ENCODE results near the gene CDH13.

- TF ChIP-seq, protein P1, sequence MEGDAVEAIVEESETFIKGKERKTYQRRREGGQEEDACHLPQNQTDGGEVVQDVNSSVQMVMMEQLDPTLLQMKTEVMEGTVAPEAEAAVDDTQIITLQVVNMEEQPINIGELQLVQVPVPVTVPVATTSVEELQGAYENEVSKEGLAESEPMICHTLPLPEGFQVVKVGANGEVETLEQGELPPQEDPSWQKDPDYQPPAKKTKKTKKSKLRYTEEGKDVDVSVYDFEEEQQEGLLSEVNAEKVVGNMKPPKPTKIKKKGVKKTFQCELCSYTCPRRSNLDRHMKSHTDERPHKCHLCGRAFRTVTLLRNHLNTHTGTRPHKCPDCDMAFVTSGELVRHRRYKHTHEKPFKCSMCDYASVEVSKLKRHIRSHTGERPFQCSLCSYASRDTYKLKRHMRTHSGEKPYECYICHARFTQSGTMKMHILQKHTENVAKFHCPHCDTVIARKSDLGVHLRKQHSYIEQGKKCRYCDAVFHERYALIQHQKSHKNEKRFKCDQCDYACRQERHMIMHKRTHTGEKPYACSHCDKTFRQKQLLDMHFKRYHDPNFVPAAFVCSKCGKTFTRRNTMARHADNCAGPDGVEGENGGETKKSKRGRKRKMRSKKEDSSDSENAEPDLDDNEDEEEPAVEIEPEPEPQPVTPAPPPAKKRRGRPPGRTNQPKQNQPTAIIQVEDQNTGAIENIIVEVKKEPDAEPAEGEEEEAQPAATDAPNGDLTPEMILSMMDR (conservative IDR thresholded peaks at IDR 0.05; ENCODE audit: low read depth in 2 of 2) = peak in 1 of 2 experiments; percentile 34; a peak in 1 of 4 replicates
- TF ChIP-seq POLR2AphosphoS5 (IDR thresholded peaks at IDR 0.05; ENCODE audit: low read depth) (no peak), EZH2phosphoT487 (IDR thresholded peaks at IDR 0.05; ENCODE audit: unreplicated experiment) (no peak), CREB1 (CRISPR knock-in tag; IDR thresholded peaks at IDR 0.05; ENCODE audit: low read depth) (no peak), EZH2 (IDR thresholded peaks at IDR 0.05; ENCODE audit: low read depth, unreplicated experiment) (no peak), REST (IDR thresholded peaks at IDR 0.05; ENCODE audit: unreplicated experiment) (no peak), STAT1 (IDR thresholded peaks at IDR 0.05; ENCODE audit: unreplicated experiment) (no peak), JUNB (IDR thresholded peaks at IDR 0.05; ENCODE audit: unreplicated experiment) (no peak), ZNF114 (CRISPR knock-in tag; IDR thresholded peaks at IDR 0.05) (no peak), NANOG (IDR thresholded peaks at IDR 0.05; ENCODE audit: borderline replicate concordance) (no peak)
- TF ChIP-seq, protein P2, sequence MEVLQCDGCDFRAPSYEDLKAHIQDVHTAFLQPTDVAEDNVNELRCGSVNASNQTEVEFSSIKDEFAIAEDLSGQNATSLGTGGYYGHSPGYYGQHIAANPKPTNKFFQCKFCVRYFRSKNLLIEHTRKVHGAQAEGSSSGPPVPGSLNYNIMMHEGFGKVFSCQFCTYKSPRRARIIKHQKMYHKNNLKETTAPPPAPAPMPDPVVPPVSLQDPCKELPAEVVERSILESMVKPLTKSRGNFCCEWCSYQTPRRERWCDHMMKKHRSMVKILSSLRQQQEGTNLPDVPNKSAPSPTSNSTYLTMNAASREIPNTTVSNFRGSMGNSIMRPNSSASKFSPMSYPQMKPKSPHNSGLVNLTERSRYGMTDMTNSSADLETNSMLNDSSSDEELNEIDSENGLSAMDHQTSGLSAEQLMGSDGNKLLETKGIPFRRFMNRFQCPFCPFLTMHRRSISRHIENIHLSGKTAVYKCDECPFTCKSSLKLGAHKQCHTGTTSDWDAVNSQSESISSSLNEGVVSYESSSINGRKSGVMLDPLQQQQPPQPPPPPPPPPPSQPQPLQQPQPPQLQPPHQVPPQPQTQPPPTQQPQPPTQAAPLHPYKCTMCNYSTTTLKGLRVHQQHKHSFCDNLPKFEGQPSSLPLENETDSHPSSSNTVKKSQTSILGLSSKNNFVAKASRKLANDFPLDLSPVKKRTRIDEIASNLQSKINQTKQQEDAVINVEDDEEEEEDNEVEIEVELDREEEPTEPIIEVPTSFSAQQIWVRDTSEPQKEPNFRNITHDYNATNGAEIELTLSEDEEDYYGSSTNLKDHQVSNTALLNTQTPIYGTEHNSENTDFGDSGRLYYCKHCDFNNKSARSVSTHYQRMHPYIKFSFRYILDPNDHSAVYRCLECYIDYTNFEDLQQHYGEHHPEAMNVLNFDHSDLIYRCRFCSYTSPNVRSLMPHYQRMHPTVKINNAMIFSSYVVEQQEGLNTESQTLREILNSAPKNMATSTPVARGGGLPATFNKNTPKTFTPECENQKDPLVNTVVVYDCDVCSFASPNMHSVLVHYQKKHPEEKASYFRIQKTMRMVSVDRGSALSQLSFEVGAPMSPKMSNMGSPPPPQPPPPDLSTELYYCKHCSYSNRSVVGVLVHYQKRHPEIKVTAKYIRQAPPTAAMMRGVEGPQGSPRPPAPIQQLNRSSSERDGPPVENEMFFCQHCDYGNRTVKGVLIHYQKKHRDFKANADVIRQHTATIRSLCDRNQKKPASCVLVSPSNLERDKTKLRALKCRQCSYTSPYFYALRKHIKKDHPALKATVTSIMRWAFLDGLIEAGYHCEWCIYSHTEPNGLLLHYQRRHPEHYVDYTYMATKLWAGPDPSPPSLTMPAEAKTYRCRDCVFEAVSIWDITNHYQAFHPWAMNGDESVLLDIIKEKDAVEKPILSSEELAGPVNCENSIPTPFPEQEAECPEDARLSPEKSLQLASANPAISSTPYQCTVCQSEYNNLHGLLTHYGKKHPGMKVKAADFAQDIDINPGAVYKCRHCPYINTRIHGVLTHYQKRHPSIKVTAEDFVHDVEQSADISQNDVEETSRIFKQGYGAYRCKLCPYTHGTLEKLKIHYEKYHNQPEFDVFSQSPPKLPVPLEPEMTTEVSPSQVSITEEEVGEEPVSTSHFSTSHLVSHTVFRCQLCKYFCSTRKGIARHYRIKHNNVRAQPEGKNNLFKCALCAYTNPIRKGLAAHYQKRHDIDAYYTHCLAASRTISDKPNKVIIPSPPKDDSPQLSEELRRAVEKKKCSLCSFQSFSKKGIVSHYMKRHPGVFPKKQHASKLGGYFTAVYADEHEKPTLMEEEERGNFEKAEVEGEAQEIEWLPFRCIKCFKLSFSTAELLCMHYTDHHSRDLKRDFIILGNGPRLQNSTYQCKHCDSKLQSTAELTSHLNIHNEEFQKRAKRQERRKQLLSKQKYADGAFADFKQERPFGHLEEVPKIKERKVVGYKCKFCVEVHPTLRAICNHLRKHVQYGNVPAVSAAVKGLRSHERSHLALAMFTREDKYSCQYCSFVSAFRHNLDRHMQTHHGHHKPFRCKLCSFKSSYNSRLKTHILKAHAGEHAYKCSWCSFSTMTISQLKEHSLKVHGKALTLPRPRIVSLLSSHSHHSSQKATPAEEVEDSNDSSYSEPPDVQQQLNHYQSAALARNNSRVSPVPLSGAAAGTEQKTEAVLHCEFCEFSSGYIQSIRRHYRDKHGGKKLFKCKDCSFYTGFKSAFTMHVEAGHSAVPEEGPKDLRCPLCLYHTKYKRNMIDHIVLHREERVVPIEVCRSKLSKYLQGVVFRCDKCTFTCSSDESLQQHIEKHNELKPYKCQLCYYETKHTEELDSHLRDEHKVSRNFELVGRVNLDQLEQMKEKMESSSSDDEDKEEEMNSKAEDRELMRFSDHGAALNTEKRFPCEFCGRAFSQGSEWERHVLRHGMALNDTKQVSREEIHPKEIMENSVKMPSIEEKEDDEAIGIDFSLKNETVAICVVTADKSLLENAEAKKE (CRISPR knock-in tag; IDR thresholded peaks at IDR 0.05) = no peak
- TF ChIP-seq, protein P3, sequence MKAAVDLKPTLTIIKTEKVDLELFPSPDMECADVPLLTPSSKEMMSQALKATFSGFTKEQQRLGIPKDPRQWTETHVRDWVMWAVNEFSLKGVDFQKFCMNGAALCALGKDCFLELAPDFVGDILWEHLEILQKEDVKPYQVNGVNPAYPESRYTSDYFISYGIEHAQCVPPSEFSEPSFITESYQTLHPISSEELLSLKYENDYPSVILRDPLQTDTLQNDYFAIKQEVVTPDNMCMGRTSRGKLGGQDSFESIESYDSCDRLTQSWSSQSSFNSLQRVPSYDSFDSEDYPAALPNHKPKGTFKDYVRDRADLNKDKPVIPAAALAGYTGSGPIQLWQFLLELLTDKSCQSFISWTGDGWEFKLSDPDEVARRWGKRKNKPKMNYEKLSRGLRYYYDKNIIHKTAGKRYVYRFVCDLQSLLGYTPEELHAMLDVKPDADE (IDR thresholded peaks at IDR 0.05) = no peak
These were observed 676.1 kb downstream of the CDH13 start for GRCh38 chr16:83302853-83303252.

All from GM23338 (cell line).